Activated T-helper 2 cell treated with anti-CD3 and anti-CD28 coated beads, Interferon-gamma antibody, Interleukin-2, Interleukin-4, amounts not matched to agents 10 μg/mL and 5 μg/mL and 100 μg/mL, durations not matched to agents 14 hours and 24 hours and 36 hours (primary cell): ENCODE results near the gene RNF19B. TPM values are rescaled to one million over a fixed set of nuclear protein-coding genes. Genes with fewer than 3 reads are reported as not detected.

ENCODE experiments used
- DNase-seq: peaks from one replicate; pipeline ENCODE4 v3.0.0; 2021; ENCODE audit warnings: low spot score
- H3K27ac Mint-ChIP-seq: one replicate; pipeline ENCODE4 v1.8.0; 2021; ENCODE audit warnings: mixed read lengths
- H3K27me3 Mint-ChIP-seq: one replicate; pipeline ENCODE4 v1.8.0; 2021; ENCODE audit warnings: low read depth, mixed read lengths
- H3K36me3 Mint-ChIP-seq: one replicate; pipeline ENCODE4 v1.8.0; 2021; ENCODE audit warnings: low read depth, mixed read lengths
- H3K4me1 Mint-ChIP-seq: one replicate; pipeline ENCODE4 v1.8.0; 2021; ENCODE audit warnings: low read depth, mixed read lengths
- H3K4me3 Mint-ChIP-seq: one replicate; pipeline ENCODE4 v1.8.0; 2021; ENCODE audit warnings: low read depth, mild to moderate bottlenecking, moderate library complexity, mixed read lengths
- H3K9me3 Mint-ChIP-seq: one replicate; pipeline ENCODE4 v1.8.0; 2021; ENCODE audit warnings: mixed read lengths
- intact Hi-C: fragments of 100-400 bp; cut with micrococcal nuclease; formaldehyde crosslinking; loops from one replicate; pipeline ENCODE4 v1.15.1; 2023
- total RNA-seq: library from RNA; stranded (reverse); gene quantifications from 2 replicates; pipeline ENCODE4 v1.2.3, GENCODE V29; 2022

RNF19B gene, protein sequence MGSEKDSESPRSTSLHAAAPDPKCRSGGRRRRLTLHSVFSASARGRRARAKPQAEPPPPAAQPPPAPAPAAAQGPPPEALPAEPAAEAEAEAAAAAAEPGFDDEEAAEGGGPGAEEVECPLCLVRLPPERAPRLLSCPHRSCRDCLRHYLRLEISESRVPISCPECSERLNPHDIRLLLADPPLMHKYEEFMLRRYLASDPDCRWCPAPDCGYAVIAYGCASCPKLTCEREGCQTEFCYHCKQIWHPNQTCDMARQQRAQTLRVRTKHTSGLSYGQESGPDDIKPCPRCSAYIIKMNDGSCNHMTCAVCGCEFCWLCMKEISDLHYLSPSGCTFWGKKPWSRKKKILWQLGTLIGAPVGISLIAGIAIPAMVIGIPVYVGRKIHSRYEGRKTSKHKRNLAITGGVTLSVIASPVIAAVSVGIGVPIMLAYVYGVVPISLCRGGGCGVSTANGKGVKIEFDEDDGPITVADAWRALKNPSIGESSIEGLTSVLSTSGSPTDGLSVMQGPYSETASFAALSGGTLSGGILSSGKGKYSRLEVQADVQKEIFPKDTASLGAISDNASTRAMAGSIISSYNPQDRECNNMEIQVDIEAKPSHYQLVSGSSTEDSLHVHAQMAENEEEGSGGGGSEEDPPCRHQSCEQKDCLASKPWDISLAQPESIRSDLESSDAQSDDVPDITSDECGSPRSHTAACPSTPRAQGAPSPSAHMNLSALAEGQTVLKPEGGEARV
- total RNA-seq, result 50.4 and 52.5 TPM in 2 replicates

DNA sequence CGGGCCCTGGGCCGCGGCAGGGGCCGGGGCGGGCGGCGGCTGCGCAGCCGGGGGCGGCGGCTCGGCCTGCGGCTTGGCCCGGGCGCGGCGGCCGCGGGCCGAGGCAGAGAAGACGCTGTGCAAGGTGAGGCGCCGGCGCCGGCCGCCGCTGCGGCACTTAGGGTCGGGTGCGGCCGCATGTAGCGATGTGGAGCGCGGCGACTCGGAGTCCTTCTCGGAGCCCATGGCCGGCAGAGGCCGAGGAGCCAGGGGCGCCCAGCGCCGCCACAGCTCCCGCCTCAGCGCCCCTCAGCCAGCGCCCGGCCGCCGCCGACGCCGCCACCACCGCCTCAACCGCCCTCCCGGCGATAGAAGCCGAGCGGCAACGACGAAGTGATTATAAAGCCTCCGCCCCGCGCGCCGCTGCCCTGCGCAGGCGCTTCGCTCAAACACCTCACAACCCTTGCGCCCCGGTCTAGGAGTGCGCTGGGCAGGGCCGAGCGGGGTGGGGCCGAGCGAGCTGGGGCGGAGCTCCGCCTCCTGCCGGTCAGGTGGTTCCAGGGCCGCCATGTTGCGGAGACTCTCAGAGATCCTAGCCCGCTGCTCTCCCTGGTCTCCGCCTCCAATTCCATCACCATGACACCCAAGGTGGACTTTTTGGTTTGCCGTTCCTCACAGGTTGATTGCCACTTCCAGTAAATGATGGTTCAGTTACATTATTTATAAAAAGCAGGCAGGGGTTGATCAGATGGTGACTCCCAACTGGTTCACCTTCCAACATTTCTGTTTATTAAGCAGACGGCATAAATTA lies at the start of gene RNF19B:
Gene RNF19B (minus strand): TSS at position 349 of the 790 bp plus-strand sequence. CDS start 124 bp downstream, at position 225.
- Mint-ChIP-seq H3K4me1 (peaks cover 49% of the 10 kb centered on the region), H3K9me3 (no peaks in the 10 kb centered on the region), H3K36me3 (peaks cover 14% of the 10 kb centered on the region), H3K4me3 (peak within 1 kb of the TSS; percentile 91), H3K27ac (peak within 1 kb of the TSS; percentile 74), H3K27me3 (no peaks in the 10 kb centered on the region)
- intact Hi-C loops, result loop anchor here (1.0 to 5.0 kb wide), 5 partner anchors 17 to 163 kb away; partner anchors contain the start of gene AK2
- peak; percentile 94 for DNase-seq

GRCh38 chr1:33013791-33014190 lies 49.2 kb upstream of the RNF19B start:
- Mint-ChIP-seq H3K4me3 (no peak overlapping the region), H3K27me3 (no peaks in the 10 kb centered on the region), H3K9me3 (no peaks in the 10 kb centered on the region), H3K4me1 (peaks cover 10% of the 10 kb centered on the region), H3K36me3 (peaks cover 80% of the 10 kb centered on the region), H3K27ac (no peak overlapping the region)
- intact Hi-C loops, result no loop called here
- DNase-seq, result no peak

DNA sequence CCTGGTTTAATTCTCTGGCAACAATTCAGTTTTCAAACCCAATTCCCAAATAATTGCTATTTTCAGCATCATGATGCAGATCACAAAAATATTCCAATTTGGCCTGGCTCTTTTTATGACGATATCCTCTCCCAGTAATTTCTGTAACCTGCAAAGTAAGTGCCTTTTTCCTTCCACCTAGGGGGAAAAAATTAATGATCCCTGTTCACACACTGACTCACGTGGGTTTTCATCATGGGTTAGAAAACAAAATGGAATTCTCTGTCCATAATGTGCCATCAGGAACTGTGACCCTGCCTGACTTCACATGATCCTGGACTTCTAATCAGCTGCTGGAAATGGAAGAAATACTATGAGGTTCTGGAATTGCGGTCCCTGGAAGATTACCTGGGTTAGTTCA lies 47.6 kb upstream of the RNF19B start:
- no peaks in the 10 kb centered on the region for H3K4me1 Mint-ChIP-seq
- H3K36me3 Mint-ChIP-seq, result peaks cover 82% of the 10 kb centered on the region
- H3K4me3 Mint-ChIP-seq, result no peak overlapping the region
- H3K27ac Mint-ChIP-seq, result no peak overlapping the region
- intact Hi-C loops, result no loop called here
- no peak for DNase-seq
- no peaks in the 10 kb centered on the region for H3K9me3 Mint-ChIP-seq
- H3K27me3 Mint-ChIP-seq, result no peaks in the 10 kb centered on the region

DNA sequence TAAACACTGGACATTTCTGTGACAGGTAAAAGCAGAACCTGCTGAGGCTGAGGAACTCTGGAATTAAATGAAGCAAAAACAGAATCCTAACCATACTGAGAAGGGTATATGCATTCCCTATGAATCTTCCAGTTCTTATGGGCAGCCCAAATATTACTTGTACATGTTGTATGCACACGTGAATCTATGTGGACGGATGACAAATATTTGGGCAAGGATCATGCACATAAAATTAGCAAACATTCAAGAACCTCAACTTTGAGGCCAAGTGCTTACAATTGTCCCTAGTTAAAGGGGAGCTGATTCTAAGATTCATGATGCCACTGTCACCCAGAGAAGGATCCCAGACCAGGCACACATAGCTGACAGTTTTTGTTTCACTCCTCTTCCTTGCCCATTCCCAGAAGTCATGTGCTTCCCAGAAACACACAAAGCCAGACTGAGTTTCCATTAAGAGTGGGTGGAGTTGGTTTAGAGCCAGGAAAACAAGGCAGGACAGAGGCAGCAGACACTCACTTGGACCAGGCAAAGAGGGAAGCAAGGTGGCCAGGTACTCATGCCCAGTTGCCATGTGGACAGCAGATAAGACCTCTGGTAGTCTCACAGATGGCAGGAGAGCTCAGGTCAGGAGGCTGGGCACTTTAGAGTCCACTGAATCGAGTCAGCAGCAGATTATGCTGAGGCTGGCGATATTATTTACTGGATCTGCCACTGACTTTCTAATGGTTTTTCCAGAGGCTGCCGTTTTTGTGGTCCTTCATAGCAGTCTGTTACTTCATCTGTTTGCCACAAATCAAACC lies 46.5 kb upstream of the RNF19B start:
- no peak for DNase-seq
- H3K4me1 Mint-ChIP-seq, result peaks cover 3% of the 10 kb centered on the region
- no peak overlapping the region for H3K4me3 Mint-ChIP-seq
- H3K9me3 Mint-ChIP-seq, result no peaks in the 10 kb centered on the region
- H3K36me3 Mint-ChIP-seq, result peaks cover 88% of the 10 kb centered on the region
- no peaks in the 10 kb centered on the region for H3K27me3 Mint-ChIP-seq
- H3K27ac Mint-ChIP-seq, result no peak overlapping the region
- intact Hi-C loops, result no loop called here

GRCh38 chr1:33009561-33009960 lies 45.0 kb upstream of the RNF19B start:
- Mint-ChIP-seq H3K4me3 (no peak overlapping the region), H3K4me1 (peaks cover 15% of the 10 kb centered on the region), H3K9me3 (no peaks in the 10 kb centered on the region), H3K27ac (no peak overlapping the region), H3K36me3 (peaks cover 91% of the 10 kb centered on the region), H3K27me3 (no peaks in the 10 kb centered on the region)
- no peak for DNase-seq
- intact Hi-C loops, result no loop called here

DNA sequence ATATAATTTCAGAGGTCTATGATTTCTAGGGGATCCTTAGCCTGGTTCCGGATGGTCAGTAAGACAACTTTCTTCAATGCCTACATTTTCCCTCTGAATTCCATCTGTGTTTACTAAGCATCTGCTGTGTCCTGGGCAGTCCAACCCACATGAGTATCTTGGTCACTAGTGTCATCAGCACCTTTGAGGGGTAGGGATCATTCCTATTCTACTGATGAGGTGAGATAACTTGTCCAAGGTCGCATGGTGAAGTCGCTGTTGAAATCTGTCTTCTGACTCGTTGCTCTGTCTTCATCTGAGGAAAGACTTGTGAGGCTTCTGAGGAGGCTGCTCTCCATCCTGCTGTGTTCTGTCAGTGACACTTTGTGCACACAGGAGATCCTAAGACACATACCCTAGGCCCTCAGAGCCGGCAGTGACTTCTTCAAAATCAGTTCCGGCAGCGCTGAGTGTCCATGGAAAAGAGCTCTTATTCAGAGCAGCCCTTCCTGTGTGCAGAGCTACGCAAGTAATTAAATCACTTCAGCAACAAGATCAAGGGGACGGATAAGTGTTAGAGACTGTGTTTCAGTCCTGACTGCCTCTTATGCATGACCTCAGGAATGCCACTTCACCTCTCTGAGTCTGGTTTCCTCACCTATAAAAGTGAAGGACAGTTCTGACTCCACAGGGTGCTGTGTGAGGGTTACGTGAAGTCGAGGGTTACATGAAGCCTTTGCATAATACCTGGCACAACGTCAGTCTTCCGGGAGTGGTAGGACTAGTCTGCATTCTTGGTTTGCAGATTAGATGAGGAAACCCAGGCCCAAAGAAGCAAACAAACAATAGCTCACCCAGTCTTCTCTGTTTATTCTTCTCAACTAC lies 43.7 kb upstream of the RNF19B start:
- H3K27me3 Mint-ChIP-seq, result no peaks in the 10 kb centered on the region

DNA sequence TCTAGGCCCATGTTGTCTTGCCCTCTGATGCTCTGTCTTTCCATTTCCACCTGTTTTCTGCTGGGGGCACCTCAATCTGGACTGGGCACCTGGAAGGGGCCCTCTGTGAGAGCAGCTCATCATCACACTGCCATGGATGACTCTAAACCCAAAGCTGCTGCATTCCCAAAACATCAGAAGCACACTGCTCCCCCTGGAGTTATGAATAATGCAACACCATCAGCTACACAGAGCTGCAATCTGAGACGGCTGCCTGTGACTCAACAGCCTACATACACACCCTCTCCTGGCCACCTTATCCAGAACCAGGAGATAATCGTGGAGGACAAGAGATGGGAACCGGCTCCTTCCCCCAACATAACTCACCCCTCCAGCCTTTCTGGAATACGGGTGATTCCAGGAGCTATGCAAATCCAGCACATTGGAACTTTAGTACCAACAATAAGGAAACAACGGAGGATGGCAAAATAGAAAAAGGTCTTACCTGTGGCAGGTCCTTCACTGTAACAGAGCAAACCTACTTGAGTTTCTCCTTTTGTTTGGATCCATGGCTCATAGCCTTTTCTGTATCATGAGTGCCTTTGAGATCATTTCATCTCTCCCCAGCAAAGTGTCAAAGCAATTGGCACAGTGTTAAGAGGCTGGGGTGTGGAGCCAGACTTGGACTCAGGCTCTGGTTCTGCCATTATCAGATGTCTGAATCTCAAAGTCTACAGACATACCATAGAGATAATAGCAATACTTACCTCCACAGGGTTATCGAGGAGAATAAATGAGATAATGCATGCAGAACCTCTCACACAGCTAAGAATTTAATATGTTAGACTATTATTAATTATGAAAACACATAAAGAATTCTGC lies 42.8 kb upstream of the RNF19B start:
- intact Hi-C loops, result loop anchor here (2.0 kb wide), 1 partner anchor 75 kb away; no protein-coding TSS in a partner anchor
- Mint-ChIP-seq H3K27me3 (no peaks in the 10 kb centered on the region), H3K27ac (no peak overlapping the region), H3K4me1 (peaks cover 18% of the 10 kb centered on the region), H3K9me3 (no peaks in the 10 kb centered on the region), H3K4me3 (no peak overlapping the region), H3K36me3 (peaks cover 81% of the 10 kb centered on the region)
- no peak for DNase-seq

More for the DNA sequence above, 43.7 kb upstream of the RNF19B start:
- H3K4me1 Mint-ChIP-seq, result peaks cover 16% of the 10 kb centered on the region
- no peak for DNase-seq
- H3K9me3 Mint-ChIP-seq, result no peaks in the 10 kb centered on the region
- peaks cover 83% of the 10 kb centered on the region for H3K36me3 Mint-ChIP-seq
- intact Hi-C loops, result no loop called here
- H3K4me3 Mint-ChIP-seq, result no peak overlapping the region
- H3K27ac Mint-ChIP-seq, result peak overlapping the region; percentile 21

- no peaks in the 10 kb centered on the region for H3K27me3 Mint-ChIP-seq
Observed at GRCh38 chr1:33005838-33006421, 41.3 kb upstream of the RNF19B start.

DNA sequence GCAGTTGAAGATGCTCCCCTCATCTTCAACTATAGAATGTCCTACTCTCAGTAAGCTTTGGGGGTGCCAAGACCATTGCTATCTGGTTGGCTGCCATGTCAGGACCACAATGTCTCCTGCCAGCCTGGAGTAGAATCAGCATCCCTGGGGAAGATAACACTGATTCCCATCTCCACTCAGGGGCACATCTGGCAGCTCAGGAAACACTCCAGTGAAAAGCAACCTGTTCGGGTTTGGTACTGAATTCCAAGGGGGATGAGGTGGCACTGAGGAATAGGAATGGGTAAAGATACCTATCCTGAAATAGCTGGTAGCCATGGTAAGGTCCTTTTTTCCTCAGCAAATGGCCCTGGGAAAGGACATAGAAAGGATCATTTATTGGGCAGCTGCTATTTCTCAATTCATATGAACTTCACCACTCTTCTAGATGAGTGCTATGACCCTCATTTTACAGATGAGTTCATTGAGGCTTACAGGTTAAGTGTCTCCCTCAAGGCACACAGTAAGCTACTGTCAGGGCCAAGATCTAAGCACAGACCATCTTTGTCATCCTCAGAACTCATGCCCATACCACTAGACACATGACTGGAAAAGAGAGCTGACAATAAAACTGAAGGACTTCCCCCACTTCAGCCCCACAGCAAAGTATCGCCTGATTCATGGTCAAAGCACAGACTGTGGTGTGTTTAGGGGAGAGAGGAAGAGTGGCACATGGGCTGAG lies 40.7 kb upstream of the RNF19B start:
- Mint-ChIP-seq H3K9me3 (no peaks in the 10 kb centered on the region), H3K4me1 (peaks cover 24% of the 10 kb centered on the region), H3K36me3 (peaks cover 68% of the 10 kb centered on the region), H3K27ac (no peak overlapping the region), H3K27me3 (no peaks in the 10 kb centered on the region), H3K4me3 (no peak overlapping the region)
- DNase-seq, result no peak
- intact Hi-C loops, result no loop called here

More at GRCh38 chr1:33005838-33006421, 41.3 kb upstream of the RNF19B start:
- Mint-ChIP-seq H3K27ac (peak overlapping the region; percentile 54), H3K36me3 (peaks cover 68% of the 10 kb centered on the region), H3K4me3 (no peak overlapping the region), H3K4me1 (peaks cover 22% of the 10 kb centered on the region), H3K9me3 (no peaks in the 10 kb centered on the region)
- intact Hi-C loops, result loop anchor here (2.0 kb wide), 1 partner anchor 73 kb away; no protein-coding TSS in a partner anchor
- DNase-seq, result no peak

DNA sequence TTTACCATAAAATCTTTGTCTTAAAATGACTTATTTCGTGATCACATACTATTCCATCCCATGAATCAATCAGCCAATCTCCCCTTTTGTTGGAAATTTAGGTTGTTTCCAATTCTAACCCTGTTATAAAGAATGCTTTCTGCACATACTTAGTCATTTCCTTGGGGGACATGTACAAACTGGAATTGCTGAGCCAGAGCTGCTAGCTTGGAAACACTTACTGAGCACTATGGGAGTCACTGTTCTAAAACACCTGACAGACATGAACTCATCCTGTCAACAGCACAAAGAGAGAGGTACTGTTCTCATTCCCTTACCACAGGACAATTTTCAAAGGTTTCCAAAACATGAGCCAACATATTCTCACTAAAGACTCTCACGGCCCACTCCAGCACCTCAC lies 40.0 kb upstream of the RNF19B start:
- Mint-ChIP-seq H3K27me3 (no peaks in the 10 kb centered on the region), H3K9me3 (no peaks in the 10 kb centered on the region), H3K27ac (peak overlapping the region; percentile 44), H3K4me1 (peaks cover 24% of the 10 kb centered on the region), H3K36me3 (peaks cover 61% of the 10 kb centered on the region), H3K4me3 (no peak overlapping the region)
- intact Hi-C loops, result no loop called here
- no peak for DNase-seq
